ENCODE measurements around the gene UNKL.

Gene UNKL

DNA sequence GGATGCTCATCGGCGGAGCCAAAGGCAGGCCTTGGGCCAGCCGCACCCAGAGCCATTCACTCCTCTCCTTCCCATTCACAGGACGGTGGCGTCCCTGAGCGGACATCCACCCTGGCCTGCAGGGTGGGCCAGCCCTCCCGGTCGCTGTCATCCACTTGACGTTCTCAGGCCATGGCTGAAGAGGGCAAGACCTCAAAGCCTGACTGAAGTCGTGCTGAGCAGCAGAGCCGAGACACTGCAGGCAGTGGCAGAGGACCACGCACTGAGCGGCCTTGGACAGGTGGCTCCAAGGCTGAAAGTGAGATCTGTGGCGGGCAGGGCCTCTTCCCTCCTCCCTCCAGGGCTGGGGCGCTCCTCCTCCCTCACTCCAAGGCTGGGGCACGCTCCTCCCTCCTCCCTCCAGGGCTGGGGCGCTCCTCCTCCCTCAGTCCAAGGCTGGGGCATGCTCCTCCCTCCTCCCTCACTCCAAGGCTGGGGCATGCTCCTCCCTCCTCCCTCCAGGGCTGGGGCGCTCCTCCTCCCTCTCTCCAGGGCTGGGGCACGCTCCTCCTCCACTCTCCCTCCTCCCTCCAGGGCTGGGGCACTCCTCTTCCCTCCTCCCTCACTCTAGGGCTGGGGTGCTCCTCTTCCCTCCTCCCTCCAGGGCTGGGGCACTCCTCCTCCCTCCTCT, 38.6 kb downstream of the UNKL start:
- Histone ChIP-seq H2AFZ (no peak overlapping the region), H3K27ac (no peak overlapping the region), H3K27me3 (ENCODE audit: control insufficient read depth, insufficient read depth, low read length) (no peaks in the 10 kb centered on the region), H3K4me3 (ENCODE audit: low read depth, low read length) (no peak overlapping the region), H3K4me2 (ENCODE audit: low read length) (no peak overlapping the region), H3K79me2 (peaks cover 10% of the 10 kb centered on the region), H3K4me1 (no peaks in the 10 kb centered on the region), H3K9ac (no peak overlapping the region), H3K9me3 (ENCODE audit: control insufficient read depth, low read length) (no peaks in the 10 kb centered on the region), H3K36me3 (ENCODE audit: control insufficient read depth, insufficient read depth, low read length) (no peaks in the 10 kb centered on the region)
- TF ChIP-seq, protein P1, sequence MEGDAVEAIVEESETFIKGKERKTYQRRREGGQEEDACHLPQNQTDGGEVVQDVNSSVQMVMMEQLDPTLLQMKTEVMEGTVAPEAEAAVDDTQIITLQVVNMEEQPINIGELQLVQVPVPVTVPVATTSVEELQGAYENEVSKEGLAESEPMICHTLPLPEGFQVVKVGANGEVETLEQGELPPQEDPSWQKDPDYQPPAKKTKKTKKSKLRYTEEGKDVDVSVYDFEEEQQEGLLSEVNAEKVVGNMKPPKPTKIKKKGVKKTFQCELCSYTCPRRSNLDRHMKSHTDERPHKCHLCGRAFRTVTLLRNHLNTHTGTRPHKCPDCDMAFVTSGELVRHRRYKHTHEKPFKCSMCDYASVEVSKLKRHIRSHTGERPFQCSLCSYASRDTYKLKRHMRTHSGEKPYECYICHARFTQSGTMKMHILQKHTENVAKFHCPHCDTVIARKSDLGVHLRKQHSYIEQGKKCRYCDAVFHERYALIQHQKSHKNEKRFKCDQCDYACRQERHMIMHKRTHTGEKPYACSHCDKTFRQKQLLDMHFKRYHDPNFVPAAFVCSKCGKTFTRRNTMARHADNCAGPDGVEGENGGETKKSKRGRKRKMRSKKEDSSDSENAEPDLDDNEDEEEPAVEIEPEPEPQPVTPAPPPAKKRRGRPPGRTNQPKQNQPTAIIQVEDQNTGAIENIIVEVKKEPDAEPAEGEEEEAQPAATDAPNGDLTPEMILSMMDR (IDR thresholded peaks at IDR 0.05): no peak

DNA sequence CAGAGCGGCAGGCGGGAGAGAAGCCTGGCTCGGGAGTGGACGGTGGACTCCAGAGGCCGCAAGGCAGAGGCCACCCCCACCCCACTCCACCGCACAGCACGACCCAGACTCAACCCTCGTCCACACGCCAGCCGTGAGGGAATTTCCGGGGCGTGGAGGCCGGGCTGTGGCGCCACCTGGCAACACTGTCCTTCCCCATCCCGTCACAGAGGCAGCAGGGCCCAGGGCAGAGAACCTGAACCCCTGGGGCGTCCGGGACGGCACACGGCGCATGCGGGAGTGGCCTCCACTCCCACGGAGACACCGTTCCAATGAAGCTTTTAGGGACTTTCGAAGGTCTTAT, 39.2 kb downstream of the UNKL start:
- Histone ChIP-seq H3K79me2 (peaks cover 10% of the 10 kb centered on the region), H3K27me3 (ENCODE audit: control insufficient read depth, insufficient read depth, low read length) (no peaks in the 10 kb centered on the region), H3K9ac (no peak overlapping the region), H3K9me3 (ENCODE audit: control insufficient read depth, low read length) (no peaks in the 10 kb centered on the region), H3K27ac (no peak overlapping the region), H2AFZ (no peak overlapping the region), H3K4me3 (ENCODE audit: low read depth, low read length) (no peak overlapping the region), H3K4me1 (no peaks in the 10 kb centered on the region), H3K36me3 (ENCODE audit: control insufficient read depth, insufficient read depth, low read length) (no peaks in the 10 kb centered on the region), H3K4me2 (ENCODE audit: low read length) (no peak overlapping the region)
- TF ChIP-seq, protein P1 (IDR thresholded peaks at IDR 0.05): no peak

DNA sequence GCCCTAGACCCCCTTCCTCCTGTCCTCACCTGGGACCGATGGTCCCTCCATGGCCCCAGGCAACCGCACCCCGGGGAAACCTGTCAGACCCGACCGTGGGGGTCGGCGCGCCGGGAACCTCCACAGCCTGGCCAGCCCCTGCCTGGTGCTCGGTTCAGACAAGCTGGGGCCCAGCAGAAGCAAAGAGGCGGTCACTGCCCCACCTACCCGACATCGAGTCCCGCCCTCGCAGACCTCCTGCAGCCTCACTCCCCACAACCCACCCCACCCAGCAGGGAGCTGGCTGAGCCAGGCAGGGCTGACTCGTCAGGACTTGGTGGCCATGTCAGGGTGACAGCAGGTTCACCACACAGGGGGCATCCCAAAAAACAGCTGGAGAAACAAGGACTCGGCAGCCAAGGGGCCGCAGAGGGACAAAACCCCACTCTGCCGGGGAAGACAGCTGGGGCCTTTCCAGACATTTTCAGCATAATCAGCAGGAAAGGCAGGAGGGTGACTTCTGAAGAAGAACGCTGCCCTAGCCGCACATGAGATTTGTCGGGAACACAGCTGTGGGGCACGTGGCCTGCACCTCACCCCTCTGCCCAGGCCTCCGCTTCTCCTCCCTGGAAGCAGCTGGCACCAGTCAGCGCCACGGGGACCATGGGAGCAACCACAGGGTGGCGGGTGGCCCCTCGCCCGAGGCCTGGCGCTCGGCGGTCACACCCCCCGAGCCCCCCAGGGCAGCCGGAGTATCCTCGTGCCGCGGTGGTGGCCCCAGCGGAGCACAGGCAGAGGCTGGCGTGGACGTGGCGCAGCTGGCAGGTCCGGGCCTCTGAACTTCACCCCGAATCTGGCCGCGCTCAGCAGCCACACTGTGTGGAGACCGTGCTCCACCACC, 39.8 kb downstream of the UNKL start:
- no peak overlapping the region for H3K27ac ChIP-seq
- no peaks in the 10 kb centered on the region for H3K36me3 ChIP-seq (ENCODE audit: control insufficient read depth, insufficient read depth, low read length)
- TF ChIP-seq, protein P1 (IDR thresholded peaks at IDR 0.05): no peak

GRCh38 chr16:1372292-1372950, 42.1 kb downstream of the UNKL start:
- H3K4me3 ChIP-seq (ENCODE audit: low read depth, low read length): no peak overlapping the region
- no peak overlapping the region for H2AFZ ChIP-seq
- no peaks in the 10 kb centered on the region for H3K4me1 ChIP-seq
- TF ChIP-seq, protein P1 (IDR thresholded peaks at IDR 0.05): no peak
- no peaks in the 10 kb centered on the region for H3K27me3 ChIP-seq (ENCODE audit: control insufficient read depth, insufficient read depth, low read length)
- no peak overlapping the region for H3K9ac ChIP-seq
- H3K79me2 ChIP-seq: no peaks in the 10 kb centered on the region
- H3K27ac ChIP-seq: no peak overlapping the region
- H3K4me2 ChIP-seq (ENCODE audit: low read length): no peak overlapping the region
- H3K9me3 ChIP-seq (ENCODE audit: control insufficient read depth, low read length): no peaks in the 10 kb centered on the region
- no peaks in the 10 kb centered on the region for H3K36me3 ChIP-seq (ENCODE audit: control insufficient read depth, insufficient read depth, low read length)

More for the DNA sequence above, 39.8 kb downstream of the UNKL start:
- Histone ChIP-seq H3K27me3 (ENCODE audit: control insufficient read depth, insufficient read depth, low read length) (no peaks in the 10 kb centered on the region), H3K9ac (no peak overlapping the region), H3K9me3 (ENCODE audit: control insufficient read depth, low read length) (no peaks in the 10 kb centered on the region), H3K79me2 (peaks cover 10% of the 10 kb centered on the region), H3K4me3 (ENCODE audit: low read depth, low read length) (no peak overlapping the region), H2AFZ (no peak overlapping the region), H3K4me2 (ENCODE audit: low read length) (no peak overlapping the region), H3K4me1 (no peaks in the 10 kb centered on the region)

Measured in parathyroid adenoma (tissue), 2 donors.